ENCODE results near the gene TLL1. TPM values are rescaled to one million over a fixed set of nuclear protein-coding genes. Genes with fewer than 3 reads are reported as not detected.

Gene TLL1
- total RNA-seq, 1 experiment from 2014 or later, result 1.4 TPM

DNA sequence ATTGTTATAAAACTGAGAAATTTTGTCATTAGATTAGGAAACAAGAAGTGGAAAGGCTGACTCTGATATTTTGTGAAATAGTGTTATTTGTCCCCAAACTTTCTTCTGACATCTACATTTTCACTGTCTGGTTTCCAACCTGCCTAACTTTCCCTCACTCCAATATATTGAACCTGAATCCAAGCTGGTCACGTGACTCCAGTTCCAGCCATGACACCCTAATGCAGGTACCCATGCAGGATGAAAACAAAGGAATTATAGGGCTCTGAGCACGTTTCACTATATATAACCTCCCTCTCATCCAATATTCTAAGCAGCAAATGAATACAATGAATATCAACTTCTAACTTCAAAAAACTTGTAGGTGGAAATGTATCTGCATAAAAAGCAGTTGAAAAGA, 231.6 kb downstream of the TLL1 start:
- no peaks in the 10 kb centered on the region for H3K4me1 Mint-ChIP-seq (ENCODE audit: insufficient read depth, unreplicated experiment)
- no peaks in the 10 kb centered on the region for H3K27me3 Mint-ChIP-seq (ENCODE audit: insufficient read depth, unreplicated experiment)
- H3K27ac Mint-ChIP-seq (ENCODE audit: low read depth, unreplicated experiment), result no peak overlapping the region
- TF ChIP-seq, protein P1, sequence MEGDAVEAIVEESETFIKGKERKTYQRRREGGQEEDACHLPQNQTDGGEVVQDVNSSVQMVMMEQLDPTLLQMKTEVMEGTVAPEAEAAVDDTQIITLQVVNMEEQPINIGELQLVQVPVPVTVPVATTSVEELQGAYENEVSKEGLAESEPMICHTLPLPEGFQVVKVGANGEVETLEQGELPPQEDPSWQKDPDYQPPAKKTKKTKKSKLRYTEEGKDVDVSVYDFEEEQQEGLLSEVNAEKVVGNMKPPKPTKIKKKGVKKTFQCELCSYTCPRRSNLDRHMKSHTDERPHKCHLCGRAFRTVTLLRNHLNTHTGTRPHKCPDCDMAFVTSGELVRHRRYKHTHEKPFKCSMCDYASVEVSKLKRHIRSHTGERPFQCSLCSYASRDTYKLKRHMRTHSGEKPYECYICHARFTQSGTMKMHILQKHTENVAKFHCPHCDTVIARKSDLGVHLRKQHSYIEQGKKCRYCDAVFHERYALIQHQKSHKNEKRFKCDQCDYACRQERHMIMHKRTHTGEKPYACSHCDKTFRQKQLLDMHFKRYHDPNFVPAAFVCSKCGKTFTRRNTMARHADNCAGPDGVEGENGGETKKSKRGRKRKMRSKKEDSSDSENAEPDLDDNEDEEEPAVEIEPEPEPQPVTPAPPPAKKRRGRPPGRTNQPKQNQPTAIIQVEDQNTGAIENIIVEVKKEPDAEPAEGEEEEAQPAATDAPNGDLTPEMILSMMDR (IDR thresholded peaks at IDR 0.05; ENCODE audit: unreplicated experiment), result no peak
- no peak overlapping the region for H3K4me3 Mint-ChIP-seq (ENCODE audit: unreplicated experiment)
- no peaks in the 10 kb centered on the region for H3K36me3 Mint-ChIP-seq (ENCODE audit: insufficient read depth, unreplicated experiment)
- CTCF ChIA-PET, result interaction anchor here (0.7 kb wide), 1 partner anchor 318 kb away, joined by 3 read pairs; no protein-coding TSS in a partner anchor
- intact Hi-C loops (cut with micrococcal nuclease), result no loop called here
- POLR2A ChIA-PET, result interaction anchor here (0.9 kb wide), 1 partner anchor 10 kb away, joined by 3 read pairs; no protein-coding TSS in a partner anchor
- no TSS peak for BruUV-seq (replicated peaks)
- H3K9me3 Mint-ChIP-seq (ENCODE audit: unreplicated experiment), result no peaks in the 10 kb centered on the region
- no peak for DNase-seq (ENCODE audit: unreplicated experiment)

DNA sequence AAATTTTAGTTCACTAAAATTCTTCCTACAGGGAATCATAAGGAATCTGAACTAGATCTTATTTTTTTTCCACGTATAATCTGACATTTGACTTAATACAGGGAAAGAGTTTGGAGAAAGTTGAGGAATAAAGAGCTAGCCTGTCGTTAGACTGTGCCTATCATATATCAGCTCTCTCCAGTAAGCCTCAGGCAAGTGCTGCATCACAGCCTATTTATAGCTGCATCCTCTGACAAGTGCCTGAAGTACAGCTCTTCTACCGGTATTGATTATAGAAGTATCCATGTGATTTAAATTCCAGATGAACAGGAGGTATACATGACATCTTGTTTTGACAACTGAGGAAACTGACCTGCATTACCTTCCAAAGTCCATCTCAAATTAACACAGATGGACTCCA, 248.9 kb downstream of the TLL1 start:
- H3K4me3 Mint-ChIP-seq (ENCODE audit: unreplicated experiment), result no peak overlapping the region
- no peak overlapping the region for H3K27ac Mint-ChIP-seq (ENCODE audit: low read depth, unreplicated experiment)
- ChIA-PET CTCF (interaction anchor here (0.5 to 0.9 kb wide), 2 partner anchors 472 to 615 kb away, joined by 3 to 4 read pairs; no protein-coding TSS in a partner anchor), POLR2A (interaction anchor here (0.7 to 1.0 kb wide), 2 partner anchors 9 to 206 kb away, joined by 3 read pairs; no protein-coding TSS in a partner anchor)
- H3K36me3 Mint-ChIP-seq (ENCODE audit: insufficient read depth, unreplicated experiment), result no peaks in the 10 kb centered on the region
- intact Hi-C loops (cut with micrococcal nuclease), result no loop called here
- H3K27me3 Mint-ChIP-seq (ENCODE audit: insufficient read depth, unreplicated experiment), result no peaks in the 10 kb centered on the region
- TF ChIP-seq, protein P1 (IDR thresholded peaks at IDR 0.05; ENCODE audit: unreplicated experiment), result no peak
- no peaks in the 10 kb centered on the region for H3K9me3 Mint-ChIP-seq (ENCODE audit: unreplicated experiment)
- BruUV-seq (replicated peaks), result no TSS peak
- peaks cover 5% of the 10 kb centered on the region for H3K4me1 Mint-ChIP-seq (ENCODE audit: insufficient read depth, unreplicated experiment)
- peak; percentile 10 for DNase-seq (ENCODE audit: unreplicated experiment)

DNA sequence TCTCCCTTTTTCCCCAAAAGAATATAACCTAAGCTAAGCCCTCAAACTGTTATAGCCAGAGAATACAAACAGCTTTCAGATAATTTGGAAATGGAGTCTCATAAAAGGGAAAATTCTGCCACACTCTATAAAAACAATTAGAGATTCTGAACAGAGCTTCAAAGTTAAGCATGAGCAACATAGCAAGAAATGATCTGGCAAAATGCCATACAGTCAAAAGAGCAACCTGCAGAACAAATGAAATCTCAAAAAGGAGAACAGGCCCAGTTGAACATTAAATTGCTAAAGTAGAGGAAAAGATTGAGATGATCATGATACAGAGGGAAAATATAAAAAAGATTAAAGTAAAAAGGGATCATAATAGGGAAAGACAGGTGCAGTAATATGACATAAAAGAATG, 250.5 kb downstream of the TLL1 start:
- POLR2A ChIA-PET, result no interaction called here
- intact Hi-C loops (cut with micrococcal nuclease), result no loop called here
- no peak for DNase-seq (ENCODE audit: unreplicated experiment)
- Mint-ChIP-seq H3K27ac (ENCODE audit: low read depth, unreplicated experiment) (no peak overlapping the region), H3K27me3 (ENCODE audit: insufficient read depth, unreplicated experiment) (no peaks in the 10 kb centered on the region), H3K4me3 (ENCODE audit: unreplicated experiment) (no peak overlapping the region), H3K9me3 (ENCODE audit: unreplicated experiment) (no peaks in the 10 kb centered on the region), H3K4me1 (ENCODE audit: insufficient read depth, unreplicated experiment) (peaks cover 19% of the 10 kb centered on the region), H3K36me3 (ENCODE audit: insufficient read depth, unreplicated experiment) (no peaks in the 10 kb centered on the region)
- CTCF ChIA-PET, result interaction anchor here (0.7 to 1.3 kb wide), 3 partner anchors 11 to 587 kb away, joined by 3 read pairs; no protein-coding TSS in a partner anchor
- TF ChIP-seq, protein P1 (IDR thresholded peaks at IDR 0.05; ENCODE audit: unreplicated experiment), result no peak
- no TSS peak for BruUV-seq (replicated peaks)

GRCh38 chr4:166128403-166128802, 255.4 kb downstream of the TLL1 start:
- no TSS peak for BruUV-seq (replicated peaks)
- Mint-ChIP-seq H3K9me3 (ENCODE audit: unreplicated experiment) (peaks cover 27% of the 10 kb centered on the region), H3K4me1 (ENCODE audit: insufficient read depth, unreplicated experiment) (peaks cover 25% of the 10 kb centered on the region), H3K4me3 (ENCODE audit: unreplicated experiment) (no peak overlapping the region), H3K36me3 (ENCODE audit: insufficient read depth, unreplicated experiment) (no peaks in the 10 kb centered on the region), H3K27me3 (ENCODE audit: insufficient read depth, unreplicated experiment) (no peaks in the 10 kb centered on the region), H3K27ac (ENCODE audit: low read depth, unreplicated experiment) (peak overlapping the region; percentile 44)
- TF ChIP-seq, protein P1 (IDR thresholded peaks at IDR 0.05; ENCODE audit: unreplicated experiment), result no peak
- ChIA-PET CTCF (interaction anchor here (0.7 kb wide), 1 partner anchor 37 kb away, joined by 3 read pairs; no protein-coding TSS in a partner anchor), POLR2A (interaction anchor here (0.6 to 0.7 kb wide), 2 partner anchors 1020 to 1887 kb away, joined by 3 read pairs; no protein-coding TSS in a partner anchor)
- peak; percentile 93 for DNase-seq (ENCODE audit: unreplicated experiment)
- intact Hi-C loops (cut with micrococcal nuclease), result no loop called here
